ENCODE measurements around the gene CSF1R.

The CSF1R gene

GRCh38 chr5:150069672-150070627 is 16.4 kb downstream of the CSF1R start:
- no peak for DNase-seq

DNA sequence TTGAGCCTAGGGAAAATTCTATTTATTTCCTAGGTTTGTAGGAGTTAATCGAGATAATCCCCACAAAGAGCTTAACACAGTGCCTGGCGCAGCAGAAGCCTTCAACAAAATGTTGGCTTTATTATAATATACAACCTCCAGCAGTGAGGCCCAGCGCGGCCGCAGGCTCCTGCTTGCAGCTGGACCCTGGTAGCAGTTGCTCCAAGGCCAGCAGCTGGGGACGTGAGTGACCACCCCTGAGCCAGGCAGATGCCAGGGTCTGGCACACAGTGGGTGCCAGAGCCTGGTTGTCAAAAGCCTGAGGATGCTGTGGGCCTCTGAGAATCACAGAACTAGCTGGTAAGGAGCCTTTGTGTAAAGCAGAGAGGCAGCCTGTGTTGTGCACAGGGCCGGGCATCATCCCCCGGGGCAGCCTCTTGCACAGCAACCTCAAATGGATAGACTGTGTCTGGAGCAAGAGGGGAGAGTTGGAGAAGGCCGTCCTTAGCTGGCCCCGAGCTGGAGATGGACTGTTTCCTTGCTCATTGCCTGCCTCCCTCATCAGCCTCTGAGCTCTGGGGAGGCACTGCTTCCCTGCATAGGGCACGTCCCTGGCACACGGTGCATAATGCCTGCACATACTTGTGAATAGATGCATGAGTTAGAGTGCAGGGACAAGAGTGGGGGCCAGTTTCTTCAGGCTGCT is 17.3 kb downstream of the CSF1R start:
- DNase-seq: no peak

GRCh38 chr5:150068472-150068871 is 17.9 kb downstream of the CSF1R start:
- no peak for DNase-seq

- DNase-seq: no peak
Observed at GRCh38 chr5:150068071-150068470, 18.3 kb downstream of the CSF1R start.

GRCh38 chr5:150067405-150067960 is 18.9 kb downstream of the CSF1R start:
- DNase-seq: no peak

DNA sequence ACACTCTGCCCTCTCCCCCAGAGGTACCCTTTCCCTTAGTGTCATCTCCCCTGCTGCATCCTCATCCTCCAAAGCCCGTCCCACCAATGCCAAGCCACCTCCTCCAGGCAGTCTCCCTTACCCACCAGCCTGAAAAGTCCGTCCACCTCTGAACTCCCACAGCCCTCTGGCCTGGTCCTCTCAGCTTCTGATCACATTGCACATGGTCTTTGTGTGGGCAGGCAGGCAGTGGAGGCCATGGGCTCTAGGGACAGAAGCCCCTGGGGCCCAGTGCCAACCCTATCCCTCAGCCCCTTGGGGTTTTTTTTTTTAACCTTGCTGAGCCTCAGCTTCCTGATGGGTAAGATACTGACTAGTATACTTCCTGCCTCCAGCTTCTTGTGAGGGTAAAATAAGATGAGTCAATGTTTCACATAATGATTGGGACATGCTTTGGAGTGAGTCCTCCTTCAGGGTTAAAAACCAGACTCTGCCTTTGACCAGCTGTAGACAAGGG is 19.4 kb downstream of the CSF1R start:
- DNase-seq: no peak

DNA sequence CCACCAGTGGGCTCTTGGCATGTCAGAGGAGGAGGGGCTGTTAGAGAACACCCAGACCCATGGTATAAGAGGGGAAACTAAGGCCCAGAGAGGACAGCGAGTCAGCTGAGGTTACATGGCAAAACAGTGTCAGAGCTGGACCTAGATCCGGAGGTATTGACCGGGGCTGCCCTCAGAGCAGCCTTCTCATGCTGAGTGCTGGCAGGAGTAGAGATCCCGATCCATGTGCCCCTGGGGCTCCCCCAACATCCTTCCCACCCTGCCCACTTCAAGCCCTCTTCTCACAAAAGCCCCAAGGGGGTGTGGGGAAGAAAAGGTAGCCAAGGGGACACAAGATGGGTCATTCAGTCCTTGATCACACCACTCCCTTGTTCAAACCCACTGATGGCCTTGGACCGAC is 19.9 kb downstream of the CSF1R start:
- no peak for DNase-seq

GRCh38 chr5:150065886-150066285 is 20.5 kb downstream of the CSF1R start:
- DNase-seq: no peak

- no peak for DNase-seq
Observed at GRCh38 chr5:150065346-150065745, 21.0 kb downstream of the CSF1R start.

GRCh38 chr5:150064681-150065220 is 21.6 kb downstream of the CSF1R start:
- DNase-seq: no peak

DNA sequence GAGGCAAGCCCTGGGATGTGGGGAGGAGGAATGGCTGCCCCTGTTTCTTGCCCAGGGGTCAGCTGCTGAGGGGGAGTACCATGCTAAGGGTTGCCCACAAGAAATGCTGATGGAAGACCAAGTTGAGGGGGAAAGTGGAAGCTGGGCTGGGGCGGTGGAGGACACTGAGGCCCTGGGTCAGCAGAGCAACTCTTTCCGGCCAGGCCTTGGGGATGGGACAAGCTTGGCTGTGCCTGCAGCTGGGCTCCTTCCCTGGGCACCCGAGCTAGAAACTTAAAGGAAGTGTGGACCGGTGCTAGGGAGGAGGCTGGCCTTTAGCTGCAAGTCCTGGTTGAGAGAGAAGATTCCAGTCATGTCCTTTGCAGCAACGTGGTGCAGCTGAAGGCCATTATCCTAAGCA is 22.7 kb downstream of the CSF1R start:
- DNase-seq: no peak

- no peak for DNase-seq
Observed at GRCh38 chr5:150062216-150062922, 24.0 kb downstream of the CSF1R start.

GRCh38 chr5:150061538-150061995 is 24.8 kb downstream of the CSF1R start:
- DNase-seq: no peak

DNA sequence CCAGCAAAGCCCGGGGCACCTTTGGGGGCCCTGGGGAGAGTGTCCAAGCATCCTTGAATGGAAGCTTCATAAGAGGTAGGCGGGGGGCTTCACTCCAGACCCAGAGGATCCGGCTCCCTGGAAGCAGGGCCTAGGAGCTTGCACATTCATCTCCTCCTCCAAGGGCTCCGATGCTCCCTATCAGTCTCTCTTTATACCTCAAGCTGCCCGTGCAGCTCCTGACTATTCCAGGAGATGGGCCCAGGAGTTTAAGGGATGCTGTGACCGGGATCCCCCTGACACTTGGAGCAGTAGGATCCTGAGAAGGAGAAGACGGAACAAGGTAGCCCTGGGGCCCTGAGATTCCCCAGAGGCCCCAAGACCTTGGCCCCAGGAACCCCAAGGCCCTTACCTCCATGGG is 25.9 kb downstream of the CSF1R start:
- DNase-seq: no peak

DNA sequence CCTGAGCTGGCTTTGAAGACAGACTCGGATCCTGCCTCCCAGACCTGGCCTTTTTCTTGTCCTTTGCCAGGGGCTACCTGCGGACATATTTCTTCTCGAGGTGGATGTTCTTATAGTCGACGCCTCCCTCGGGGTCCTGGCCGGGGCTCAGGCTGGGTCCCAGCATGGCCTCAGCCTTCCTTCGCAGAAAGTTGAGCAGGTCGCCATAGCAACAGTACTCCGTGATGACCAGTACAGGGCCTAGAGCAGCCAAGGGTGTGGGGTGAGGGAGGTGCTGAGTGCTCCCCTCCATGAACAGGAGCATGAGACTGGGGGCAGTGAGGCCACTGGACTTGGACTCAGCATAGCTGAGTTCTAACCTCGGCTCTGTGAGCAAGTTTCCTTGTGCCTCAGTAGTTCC is 26.7 kb downstream of the CSF1R start:
- no peak for DNase-seq

GRCh38 chr5:150058480-150059126 is 27.8 kb downstream of the CSF1R start:
- no peak for DNase-seq

DNA sequence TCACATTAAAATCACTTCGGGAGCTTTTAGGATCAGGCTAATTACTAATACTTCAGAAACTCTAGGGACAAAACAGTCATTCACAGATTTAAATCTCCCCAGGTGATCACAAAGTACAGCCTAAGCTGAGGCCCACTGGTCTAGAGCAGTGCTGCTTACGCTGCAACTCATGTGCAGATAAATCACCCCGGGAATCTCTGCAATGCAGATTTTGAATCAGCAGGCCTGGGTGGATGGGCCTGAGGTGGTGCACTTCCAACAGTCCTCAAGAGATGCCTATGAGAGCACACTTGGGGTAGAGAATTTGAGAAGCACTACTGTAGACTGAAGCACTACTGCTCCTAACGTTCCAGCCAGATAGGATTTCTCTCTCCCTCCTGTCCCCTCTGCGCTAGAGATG is 28.4 kb downstream of the CSF1R start:
- DNase-seq: no peak

DNA sequence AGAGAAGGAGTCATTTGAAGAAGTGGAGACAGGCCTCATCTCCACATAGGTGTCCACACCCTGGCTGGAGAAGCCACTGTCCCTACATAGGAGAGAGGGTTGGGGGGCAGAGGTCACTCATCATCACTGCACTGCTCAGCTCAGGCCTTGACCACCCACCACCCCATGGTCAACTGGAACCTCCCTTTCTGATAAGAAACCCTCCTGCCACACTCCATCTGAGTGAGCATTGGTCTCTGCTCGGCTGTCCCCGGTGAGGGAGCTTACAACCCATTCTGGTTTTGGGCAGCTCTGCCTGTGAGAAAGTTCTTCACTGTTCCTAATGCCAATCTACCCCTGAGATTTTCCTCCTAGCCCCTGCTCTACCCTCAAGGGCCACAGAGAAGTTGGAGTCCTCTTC is 28.8 kb downstream of the CSF1R start:
- no peak for DNase-seq

DNA sequence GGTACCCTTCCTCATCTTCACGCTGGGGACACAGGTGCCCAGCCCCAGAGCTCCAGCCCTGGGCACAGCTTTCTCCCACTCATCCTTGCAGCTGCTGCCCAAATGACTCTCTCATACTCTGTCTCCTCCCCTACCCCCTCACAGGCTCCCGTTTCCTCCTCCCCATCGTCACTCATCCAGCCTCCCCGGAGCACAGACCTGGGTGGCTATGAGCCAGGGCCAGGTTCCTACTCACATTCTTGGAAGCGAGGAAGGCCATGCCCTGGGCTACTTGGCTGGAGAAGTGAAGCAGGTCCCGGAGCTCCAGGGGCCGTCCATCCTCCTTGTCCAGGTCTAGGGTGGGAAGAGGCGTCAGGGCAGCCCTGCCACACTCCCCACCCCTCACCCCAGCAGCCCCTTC is 29.3 kb downstream of the CSF1R start:
- no peak for DNase-seq

GRCh38 chr5:150056075-150056443 is 30.3 kb downstream of the CSF1R start:
- no peak for DNase-seq

DNA sequence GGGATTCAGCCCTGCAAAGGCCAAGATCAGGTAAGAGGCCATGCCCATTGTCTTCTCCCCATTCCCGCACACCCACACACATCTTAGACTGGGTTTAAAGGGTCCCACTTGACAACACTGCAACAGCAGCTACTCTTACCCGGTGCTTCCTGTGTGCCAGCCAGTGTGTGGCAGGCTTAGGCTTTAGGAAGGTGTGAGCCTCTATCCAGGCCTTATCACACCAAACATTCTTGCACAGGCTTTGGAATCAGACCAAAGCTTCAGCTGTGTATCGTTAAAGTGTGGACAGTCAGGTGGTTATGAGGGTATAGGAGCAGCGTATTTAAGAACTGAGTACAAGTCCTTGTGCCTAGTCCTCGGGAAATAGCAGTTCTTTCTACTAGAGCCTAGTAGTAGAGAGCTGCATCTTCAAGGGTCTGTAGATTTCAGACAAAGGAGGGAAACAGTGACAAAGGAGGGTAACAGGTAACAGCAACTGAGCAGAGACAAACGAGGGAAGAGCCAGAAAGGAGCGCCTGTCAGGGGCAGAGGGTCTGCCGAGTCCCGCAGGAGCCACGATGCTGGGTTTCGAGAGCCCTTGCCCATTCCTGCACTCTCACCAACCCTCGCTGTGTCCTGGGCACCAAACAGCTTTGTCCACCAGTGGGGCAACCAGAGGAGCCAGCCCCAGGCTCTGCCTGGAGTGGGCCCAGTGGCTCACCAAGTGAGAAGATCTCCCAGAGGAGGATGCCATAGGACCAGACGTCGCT is 30.9 kb downstream of the CSF1R start:
- DNase-seq: no peak

All from stimulated activated naive CD4-positive, alpha-beta T cell (primary cell).